T-cell (primary cell): ENCODE measurements around the gene GGA3. TPM values are rescaled to one million over a fixed set of nuclear protein-coding genes. Genes with fewer than 3 reads are reported as not detected.

Experiments used
- ATAC-seq, 4 experiments: fragments of 200-7000 bp in 3 of 4; fragments of 150-1000 bp in 1 of 4; cut with Tn5 transposase; replicated peaks in 1 of 4; 1 replicate in 3 of 4; 2 replicates in 1 of 4; pipeline ENCODE4 v1.10.0; 2021; ENCODE audit warnings: moderate library complexity in 3 of 4, mild to moderate bottlenecking in 2 of 4, moderate number of reproducible peaks in 1 of 4
- CTCF ChIA-PET, 2 donors: fragments of 300-600 bp; sonication (Branson Sonifier 250); formaldehyde crosslinking; loops; one replicate each; lab custom pipeline; 2022; ENCODE audit warnings: antibody characterized with exemption in 2 of 2; lab: Charles Lee
- POLR2A ChIA-PET, 2 donors: fragments of 300-600 bp; sonication (Branson Sonifier 250); formaldehyde crosslinking; loops; one replicate each; lab custom pipeline; 2022; ENCODE audit warnings: antibody characterized with exemption in 2 of 2; lab: Charles Lee
- DNase-seq, 35 experiments: peaks; one replicate each; pipeline versions ENCODE4 v3.0.0 to v3.0.0-alpha.2; 2013 to 2023
- H3K27ac ChIP-seq: one replicate; pipeline ENCODE4 v1.5.1; 2013; ENCODE audit warnings: low read length
- H3K27me3 ChIP-seq, 2 experiments: replicated peaks in 1 of 2; 1 replicate in 1 of 2; 2 replicates in 1 of 2; pipeline versions ENCODE4 v1.6.1 to v1.7.0; 2013; ENCODE audit warnings: low read length in 1 of 2, mixed read lengths in 1 of 2; ENCODE audit not compliant: control insufficient read depth in 2 of 2, insufficient read depth in 2 of 2; ENCODE audit errors: extremely low read depth in 1 of 2
- H3K36me3 ChIP-seq, 2 donors: 1 replicate in 1 of 2; 2 replicates in 1 of 2; pipeline versions ENCODE4 v1.6.1 to v1.7.0; 2013; ENCODE audit warnings: low read length in 1 of 2; ENCODE audit not compliant: control insufficient read depth in 2 of 2, insufficient read depth in 1 of 2; ENCODE audit errors: extremely low read depth in 1 of 2
- H3K4me1 ChIP-seq, 2 experiments: 1 replicate in 1 of 2; 2 replicates in 1 of 2; pipeline versions ENCODE4 v1.6.1 to v1.7.0; 2013; ENCODE audit warnings: low read length in 2 of 2, mixed read lengths in 1 of 2; ENCODE audit not compliant: insufficient read depth in 2 of 2, control insufficient read depth in 1 of 2; ENCODE audit errors: extremely low read depth in 1 of 2
- H3K4me3 ChIP-seq, 2 donors: 1 replicate in 1 of 2; 2 replicates in 1 of 2; pipeline versions ENCODE4 v1.5.1 to v1.7.0; 2013; ENCODE audit warnings: mild to moderate bottlenecking in 2 of 2, low read length in 1 of 2, moderate library complexity in 1 of 2; ENCODE audit not compliant: control insufficient read depth in 1 of 2; ENCODE audit errors: extremely low read depth in 1 of 2
- H3K9me3 ChIP-seq: 2 replicates; pipeline ENCODE4 v1.7.0; 2013
- H3K27ac Mint-ChIP-seq, 2 donors: one replicate each; pipeline ENCODE4 v1.8.0; 2020 to 2021; ENCODE audit warnings: mild to moderate bottlenecking in 2 of 2, mixed read lengths in 2 of 2
- H3K27me3 Mint-ChIP-seq, 2 donors: one replicate each; pipeline ENCODE4 v1.8.0; 2021 to 2022; ENCODE audit warnings: mixed read lengths in 2 of 2
- H3K36me3 Mint-ChIP-seq: one replicate; pipeline ENCODE4 v1.8.0; 2021; ENCODE audit warnings: mixed read lengths
- H3K4me1 Mint-ChIP-seq, 3 donors: one replicate each; pipeline ENCODE4 v1.8.0; 2020 to 2022; ENCODE audit warnings: mixed read lengths in 3 of 3, mild to moderate bottlenecking in 1 of 3
- H3K4me3 Mint-ChIP-seq, 3 donors: one replicate each; pipeline ENCODE4 v1.8.0; 2020 to 2022; ENCODE audit warnings: mild to moderate bottlenecking in 3 of 3, mixed read lengths in 3 of 3, moderate library complexity in 3 of 3
- H3K9me3 Mint-ChIP-seq, 3 donors: one replicate each; pipeline ENCODE4 v1.8.0; 2020 to 2022; ENCODE audit warnings: mixed read lengths in 3 of 3
- WGBS: methylation state at CpG from one replicate; pipeline ENCODE4 v1.1.5; 2013; ENCODE audit warnings: missing lambda C conversion rate; ENCODE audit not compliant: insufficient coverage; 5-methylcytosine and 5-hydroxymethylcytosine counted together
- total RNA-seq, 35 experiments: library from RNA in 6 of 35; stranded (reverse) in 6 of 35; fragments of 120-200 nt in 1 of 35; gene quantifications; one replicate each; pipeline versions ENCODE4 v1.2.1 to v1.2.4 and lab custom pipeline; 2013 to 2026

GGA3 gene, protein sequence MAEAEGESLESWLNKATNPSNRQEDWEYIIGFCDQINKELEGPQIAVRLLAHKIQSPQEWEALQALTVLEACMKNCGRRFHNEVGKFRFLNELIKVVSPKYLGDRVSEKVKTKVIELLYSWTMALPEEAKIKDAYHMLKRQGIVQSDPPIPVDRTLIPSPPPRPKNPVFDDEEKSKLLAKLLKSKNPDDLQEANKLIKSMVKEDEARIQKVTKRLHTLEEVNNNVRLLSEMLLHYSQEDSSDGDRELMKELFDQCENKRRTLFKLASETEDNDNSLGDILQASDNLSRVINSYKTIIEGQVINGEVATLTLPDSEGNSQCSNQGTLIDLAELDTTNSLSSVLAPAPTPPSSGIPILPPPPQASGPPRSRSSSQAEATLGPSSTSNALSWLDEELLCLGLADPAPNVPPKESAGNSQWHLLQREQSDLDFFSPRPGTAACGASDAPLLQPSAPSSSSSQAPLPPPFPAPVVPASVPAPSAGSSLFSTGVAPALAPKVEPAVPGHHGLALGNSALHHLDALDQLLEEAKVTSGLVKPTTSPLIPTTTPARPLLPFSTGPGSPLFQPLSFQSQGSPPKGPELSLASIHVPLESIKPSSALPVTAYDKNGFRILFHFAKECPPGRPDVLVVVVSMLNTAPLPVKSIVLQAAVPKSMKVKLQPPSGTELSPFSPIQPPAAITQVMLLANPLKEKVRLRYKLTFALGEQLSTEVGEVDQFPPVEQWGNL
- total RNA-seq (100 to 1,000 TPM in 3 of 5 donors, 10 to 100 TPM in 2; 78.1 to 118 (median 102) TPM), total RNA-seq (lab: John Stamatoyannopoulos, UW) (60.1 to 166 (median 101) reads per million in 29 experiments)
- 61.4 TPM for total RNA-seq (2013)

DNA sequence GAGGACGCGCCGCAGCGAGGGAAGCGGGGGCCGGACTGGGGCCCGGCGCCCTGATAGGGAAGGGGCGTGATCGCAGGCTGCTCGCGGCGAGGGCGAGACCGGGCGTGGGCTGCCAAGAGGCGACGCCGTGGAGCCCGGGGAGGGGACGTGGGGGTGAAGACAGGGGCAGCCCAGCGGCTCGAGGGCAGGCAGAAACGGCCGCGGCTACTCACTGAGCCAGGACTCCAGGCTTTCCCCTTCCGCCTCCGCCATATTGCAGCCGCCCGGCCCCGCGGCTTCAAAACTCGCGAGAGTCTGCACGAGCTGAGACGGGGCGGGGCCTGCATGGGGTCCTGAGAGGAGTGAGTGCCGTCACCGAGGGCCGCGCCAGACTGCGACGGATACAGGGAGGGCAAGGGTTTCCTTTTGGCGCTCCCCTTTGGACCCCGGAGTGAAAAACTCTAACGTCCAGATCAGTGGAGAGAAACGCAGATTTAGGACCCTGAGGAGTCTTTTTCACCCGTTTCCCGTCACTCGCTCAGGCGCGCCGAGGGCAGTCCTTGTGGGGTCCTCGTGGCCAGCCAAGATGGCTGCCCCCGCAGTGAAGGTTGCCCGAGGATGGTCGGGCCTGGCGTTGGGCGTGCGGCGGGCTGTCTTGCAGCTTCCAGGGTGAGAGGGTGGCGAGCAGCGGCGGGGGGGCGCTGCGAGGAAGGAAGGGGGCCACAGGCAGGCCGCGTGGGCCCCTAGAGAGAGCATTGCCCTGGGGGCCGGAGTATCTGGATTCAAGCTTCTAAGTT lies at the start of gene GGA3, which contains the start of gene MRPS7:
GGA3 (minus strand) TSS at position 271 of the 776 bp plus-strand sequence; CDS start at position 252, 19 bp downstream.
MRPS7 (plus strand) TSS at position 544 of the 776 bp plus-strand sequence; CDS start at position 566, 22 bp downstream.
- H3K9me3 Mint-ChIP-seq: no peaks in the 10 kb centered on the region
- no peaks in the 10 kb centered on the region for H3K27me3 Mint-ChIP-seq
- H3K27me3 ChIP-seq: no peaks in the 10 kb centered on the region
- H3K4me3 Mint-ChIP-seq: peak within 1 kb of the TSS; percentile 94 to 97 (median 95)
- no peaks in the 10 kb centered on the region for H3K9me3 ChIP-seq
- H3K36me3 Mint-ChIP-seq: peaks cover 15% of the 10 kb centered on the region
- peak; percentile 92 to 98 (median 97) for ATAC-seq
- peaks cover 22 to 32% of the 10 kb centered on the region in 2 experiments for H3K4me1 ChIP-seq
- POLR2A ChIA-PET: interaction anchor here (0.7 to 2.8 kb wide), 8 partner anchors 9 to 144 kb away, joined by 3 to 22 read pairs (median 6); partner anchors contain the start of genes GRB2 (in 2 of the 2), MIF4GD (in 2 of the 2) and SLC25A19 (in 1 of the 2)
- peak within 1 kb of the TSS; percentile 78 to 79 for H3K4me3 ChIP-seq
- CTCF ChIA-PET: interaction anchor here (0.5 to 4.1 kb wide), 6 partner anchors 9 to 1255 kb away, joined by 4 to 58 read pairs (median 8); partner anchors contain the start of genes MIF4GD (in 1 of the 2) and SLC25A19 (in 1 of the 2)
- WGBS: under 1% methylated on average over 67 of the region's 69 CpGs
- H3K4me1 Mint-ChIP-seq: peaks cover 53 to 59% (median 56%) of the 10 kb centered on the region in 3 donors
- peaks cover 9 to 33% of the 10 kb centered on the region in 2 donors for H3K36me3 ChIP-seq
- peak within 1 kb of the TSS; percentile 99 to 100 for H3K27ac Mint-ChIP-seq
- H3K27ac ChIP-seq: peak within 1 kb of the TSS; percentile 99
- peak; percentile 90 to 97 (median 95) for DNase-seq

DNA sequence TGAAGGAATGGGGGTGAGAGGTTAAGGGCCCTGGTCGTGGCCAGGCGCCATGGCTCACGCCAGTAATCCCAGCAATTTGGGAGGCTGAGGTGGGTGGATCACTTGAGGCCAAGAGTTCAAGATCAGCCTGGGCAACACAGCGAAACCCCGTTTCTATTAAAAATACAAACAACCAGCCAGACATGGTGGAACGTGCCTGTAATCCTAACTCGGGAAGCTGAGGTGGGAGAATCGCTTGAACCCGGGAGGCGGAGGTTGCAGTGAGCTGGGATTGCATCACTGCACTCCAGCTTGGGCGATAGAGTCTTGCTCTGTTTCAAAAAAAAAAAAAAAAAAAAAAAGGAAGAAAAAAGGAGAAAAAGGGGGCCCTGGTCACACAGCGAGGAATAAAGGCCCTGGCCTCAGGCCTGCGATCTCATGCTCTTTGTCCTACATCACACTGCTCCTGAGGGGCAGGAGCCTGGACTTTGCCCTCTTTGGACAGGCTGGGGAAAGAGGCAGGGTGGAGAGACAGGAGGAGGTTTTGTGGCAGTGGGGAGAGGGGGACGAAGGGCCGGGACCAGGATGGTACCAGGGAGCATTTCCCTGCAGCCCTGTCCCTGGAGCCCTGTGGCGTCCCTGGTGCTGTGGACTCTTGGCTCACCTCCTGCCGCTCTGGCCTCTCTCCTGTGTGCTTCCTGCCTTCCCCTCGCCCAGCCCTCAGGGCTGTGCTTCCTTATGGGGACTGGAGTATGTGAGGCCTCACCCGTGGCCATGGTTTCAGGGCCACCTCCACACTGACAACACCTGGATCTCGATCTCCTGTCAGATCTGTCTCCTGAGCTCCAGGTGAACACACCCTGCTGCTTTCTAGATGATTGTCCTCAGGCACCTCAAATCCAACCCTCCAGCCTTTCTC lies 47.6 kb upstream of the GGA3 start:
- peaks cover 0 to 9% of the 10 kb centered on the region in 2 experiments for H3K4me1 ChIP-seq
- H3K27me3 ChIP-seq: no peaks in the 10 kb centered on the region
- no peak for DNase-seq
- no peaks in the 10 kb centered on the region for H3K36me3 ChIP-seq
- no peak for ATAC-seq
- H3K27ac Mint-ChIP-seq: no peak overlapping the region
- peaks cover 5 to 7% (median 5%) of the 10 kb centered on the region in 3 donors for H3K4me1 Mint-ChIP-seq
- 77% methylated on average over 9 of the region's 20 CpGs for WGBS
- H3K27ac ChIP-seq: no peak overlapping the region
- no peak overlapping the region for H3K4me3 ChIP-seq
- no peaks in the 10 kb centered on the region for H3K27me3 Mint-ChIP-seq
- POLR2A ChIA-PET: no interaction called here
- no peak overlapping the region for H3K4me3 Mint-ChIP-seq
- CTCF ChIA-PET: no interaction called here
- H3K36me3 Mint-ChIP-seq: no peaks in the 10 kb centered on the region
- H3K9me3 ChIP-seq: no peaks in the 10 kb centered on the region
- no peaks in the 10 kb centered on the region for H3K9me3 Mint-ChIP-seq

DNA sequence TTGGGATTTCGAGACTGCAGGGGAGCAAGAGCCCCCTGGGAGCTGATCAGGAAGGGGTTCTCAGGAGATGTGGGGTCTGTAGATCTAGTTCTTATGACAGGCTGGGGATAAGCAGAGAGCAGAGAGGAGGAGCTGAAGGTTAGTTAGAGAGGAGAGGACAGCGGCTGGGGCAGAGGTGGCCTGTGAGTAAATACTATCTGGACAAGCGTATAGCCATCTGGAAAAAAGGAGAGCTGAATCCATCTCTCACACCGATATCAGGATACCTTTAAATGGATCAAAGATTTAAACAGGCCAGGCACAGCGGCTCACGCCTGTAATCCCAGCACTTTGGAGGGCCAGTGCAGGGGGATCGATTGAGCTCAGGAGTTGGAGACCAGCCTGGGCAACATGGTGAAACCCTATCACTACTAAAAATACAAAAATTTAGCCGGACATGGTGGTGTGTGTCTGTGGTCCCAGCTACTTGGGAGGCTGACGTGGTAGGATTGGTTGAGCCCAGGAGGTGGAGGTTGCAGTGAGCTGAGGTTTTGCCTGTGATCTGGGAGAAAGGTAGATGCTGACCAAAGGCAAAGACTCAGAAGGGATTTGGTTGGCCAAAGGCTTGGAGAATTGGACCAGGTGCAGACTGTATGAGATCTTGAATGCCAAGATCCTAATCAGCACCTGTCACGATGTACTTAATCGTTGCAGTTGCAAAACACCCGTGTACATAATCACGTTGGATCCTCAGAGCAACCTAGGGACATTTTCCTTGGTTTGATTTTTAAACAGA lies 46.7 kb upstream of the GGA3 start:
- Mint-ChIP-seq H3K27ac (no peak overlapping the region), H3K27me3 (no peaks in the 10 kb centered on the region), H3K9me3 (no peaks in the 10 kb centered on the region), H3K4me3 (no peak overlapping the region), H3K4me1 (peaks cover 3 to 5% (median 5%) of the 10 kb centered on the region in 3 donors), H3K36me3 (no peaks in the 10 kb centered on the region)
- no peaks in the 10 kb centered on the region for H3K27me3 ChIP-seq
- 98% methylated on average over 10 of the region's 13 CpGs for WGBS
- DNase-seq (no peak), ATAC-seq (no peak)
- no peaks in the 10 kb centered on the region for H3K36me3 ChIP-seq
- H3K4me3 ChIP-seq: no peak overlapping the region
- H3K9me3 ChIP-seq: no peaks in the 10 kb centered on the region
- CTCF ChIA-PET: no interaction called here
- POLR2A ChIA-PET: interaction anchor here in 1 of 2 donors (0.6 kb wide), 1 partner anchor 57 kb away, joined by 3 read pairs; no protein-coding TSS in a partner anchor
- no peak overlapping the region for H3K27ac ChIP-seq
- H3K4me1 ChIP-seq: peaks cover 0 to 9% of the 10 kb centered on the region in 2 experiments

DNA sequence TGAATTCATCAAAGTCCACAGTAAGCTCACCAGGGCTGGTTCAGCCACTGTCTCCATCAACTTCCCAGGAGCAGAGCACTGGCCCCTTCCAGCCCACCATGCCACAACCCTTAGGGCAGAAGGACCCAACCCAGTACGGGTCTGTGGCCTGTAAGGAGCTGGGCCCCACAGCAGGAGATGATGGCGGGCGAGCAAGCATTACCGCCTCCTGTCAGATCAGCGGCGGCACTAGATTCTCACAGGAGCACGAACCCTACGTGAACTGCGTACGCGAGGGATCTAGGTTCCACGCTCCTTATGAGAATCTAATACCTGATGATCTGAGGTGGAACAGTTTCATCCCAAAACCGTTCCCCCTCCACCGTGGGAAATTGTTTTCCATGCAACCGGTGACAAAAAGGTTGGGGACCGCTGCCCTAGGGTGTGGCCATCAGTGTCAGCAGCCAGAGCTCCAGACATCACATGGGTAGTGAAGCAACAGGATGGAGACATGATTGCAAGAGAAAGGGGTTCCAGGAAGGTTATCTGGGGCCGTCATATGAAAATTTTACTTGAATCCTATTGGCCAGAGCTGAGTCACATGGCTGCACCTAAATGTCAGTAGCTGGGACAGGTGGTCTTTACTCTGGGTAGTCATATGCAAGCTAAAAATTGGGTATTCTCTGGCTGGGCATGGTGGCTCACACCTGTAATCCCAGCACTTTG lies 40.2 kb upstream of the GGA3 start:
- Mint-ChIP-seq H3K27me3 (no peaks in the 10 kb centered on the region), H3K27ac (no peak overlapping the region), H3K36me3 (no peaks in the 10 kb centered on the region), H3K4me1 (peaks cover 0 to 6% (median 2%) of the 10 kb centered on the region in 3 donors), H3K4me3 (no peak overlapping the region), H3K9me3 (no peaks in the 10 kb centered on the region)
- Histone ChIP-seq H3K4me1 (peaks cover 0 to 2% of the 10 kb centered on the region in 2 experiments), H3K27ac (no peak overlapping the region), H3K9me3 (no peaks in the 10 kb centered on the region), H3K4me3 (no peak overlapping the region), H3K36me3 (no peaks in the 10 kb centered on the region), H3K27me3 (no peaks in the 10 kb centered on the region)
- DNase-seq (no peak), ATAC-seq (no peak)
- CTCF ChIA-PET: no interaction called here
- WGBS: 95% methylated on average over 11 of the region's 17 CpGs
- POLR2A ChIA-PET: interaction anchor here (0.5 to 0.6 kb wide), 2 partner anchors 35 to 654 kb away, joined by 3 to 7 read pairs; no protein-coding TSS in a partner anchor
